Activated naive CD8-positive, alpha-beta T cell treated with anti-CD3 and anti-CD28 coated beads, Interleukin-2, amount 50 U/mL, for 16 hours (primary cell): ENCODE measurements around the gene GOLT1A.

ENCODE experiments used
- DNase-seq: peaks from one replicate; pipeline ENCODE4 v3.0.0-alpha.2; 2020; ENCODE audit warnings: low read depth, low spot score

The GOLT1A gene

GRCh38 chr1:204161609-204162493 is 51.9 kb downstream of the GOLT1A start:
- DNase-seq = no peak

- DNase-seq = no peak
Measured at GRCh38 chr1:204157962-204158361, 55.8 kb downstream of the GOLT1A start.

GRCh38 chr1:204155881-204156280 is 57.9 kb downstream of the GOLT1A start:
- no peak for DNase-seq

- no peak for DNase-seq
Measured at GRCh38 chr1:204154568-204155255, 59.1 kb downstream of the GOLT1A start.

- no peak for DNase-seq
Measured at GRCh38 chr1:204153667-204154066, 60.1 kb downstream of the GOLT1A start.

GRCh38 chr1:204152310-204153044 is 61.3 kb downstream of the GOLT1A start:
- no peak for DNase-seq

- DNase-seq = no peak
Measured at GRCh38 chr1:204151552-204152309, 62.1 kb downstream of the GOLT1A start, which contains the start of gene ETNK2. Gene ETNK2 (minus strand): TSS chr1:204152044. CDS start chr1:204151852, 192 bp downstream.

- DNase-seq = no peak
Measured at GRCh38 chr1:204150702-204151551, 62.9 kb downstream of the GOLT1A start.

GRCh38 chr1:204149635-204150565 is 63.9 kb downstream of the GOLT1A start:
- DNase-seq = no peak

- no peak for DNase-seq
Measured at GRCh38 chr1:204149107-204149506, 64.7 kb downstream of the GOLT1A start.
